ENCODE results near the gene NKX2-2. TPM values are rescaled to one million over a fixed set of nuclear protein-coding genes. Genes with fewer than 3 reads are reported as not detected.
A peak's percentile ranks its signal among the peaks of the same experiment; 100 is the strongest.

The NKX2-2 gene
- total RNA-seq (2014; rRNA removed; shearing (Covaris generic); ENCODE audit: low replicate concordance) = 3.1 and 8.1 TPM in 2 replicates

GRCh38 chr20:21513881-21514540, at the start of gene NKX2-2:
Gene NKX2-2 (minus strand): TSS chr20:21514064. CDS start chr20:21513669, 395 bp downstream.
- peak; percentile 64 for DNase-seq
- H3K36me3 ChIP-seq = no peaks in the 10 kb centered on the region
- H3K9me3 ChIP-seq = no peaks in the 10 kb centered on the region
- no peaks in the 10 kb centered on the region for H3K27me3 ChIP-seq
- peak within 1 kb of the TSS; percentile 59 for H3K4me3 ChIP-seq

- no peak overlapping the region for H3K4me3 ChIP-seq
- H3K27me3 ChIP-seq = no peaks in the 10 kb centered on the region
- no peak for DNase-seq
- no peaks in the 10 kb centered on the region for H3K36me3 ChIP-seq
- no peaks in the 10 kb centered on the region for H3K9me3 ChIP-seq
Observed at GRCh38 chr20:21562656-21563055, 48.8 kb upstream of the NKX2-2 start.

GRCh38 chr20:21559305-21559704, 45.4 kb upstream of the NKX2-2 start:
- H3K36me3 ChIP-seq = no peaks in the 10 kb centered on the region
- H3K27me3 ChIP-seq = no peaks in the 10 kb centered on the region
- no peak for DNase-seq
- no peaks in the 10 kb centered on the region for H3K9me3 ChIP-seq
- no peak overlapping the region for H3K4me3 ChIP-seq

GRCh38 chr20:21557241-21558020, 43.6 kb upstream of the NKX2-2 start:
- Histone ChIP-seq H3K4me3 (no peak overlapping the region), H3K36me3 (no peaks in the 10 kb centered on the region), H3K9me3 (no peaks in the 10 kb centered on the region), H3K27me3 (no peaks in the 10 kb centered on the region)
- no peak for DNase-seq

GRCh38 chr20:21556398-21556797, 42.5 kb upstream of the NKX2-2 start:
- DNase-seq = no peak
- no peak overlapping the region for H3K4me3 ChIP-seq
- no peaks in the 10 kb centered on the region for H3K36me3 ChIP-seq

DNA sequence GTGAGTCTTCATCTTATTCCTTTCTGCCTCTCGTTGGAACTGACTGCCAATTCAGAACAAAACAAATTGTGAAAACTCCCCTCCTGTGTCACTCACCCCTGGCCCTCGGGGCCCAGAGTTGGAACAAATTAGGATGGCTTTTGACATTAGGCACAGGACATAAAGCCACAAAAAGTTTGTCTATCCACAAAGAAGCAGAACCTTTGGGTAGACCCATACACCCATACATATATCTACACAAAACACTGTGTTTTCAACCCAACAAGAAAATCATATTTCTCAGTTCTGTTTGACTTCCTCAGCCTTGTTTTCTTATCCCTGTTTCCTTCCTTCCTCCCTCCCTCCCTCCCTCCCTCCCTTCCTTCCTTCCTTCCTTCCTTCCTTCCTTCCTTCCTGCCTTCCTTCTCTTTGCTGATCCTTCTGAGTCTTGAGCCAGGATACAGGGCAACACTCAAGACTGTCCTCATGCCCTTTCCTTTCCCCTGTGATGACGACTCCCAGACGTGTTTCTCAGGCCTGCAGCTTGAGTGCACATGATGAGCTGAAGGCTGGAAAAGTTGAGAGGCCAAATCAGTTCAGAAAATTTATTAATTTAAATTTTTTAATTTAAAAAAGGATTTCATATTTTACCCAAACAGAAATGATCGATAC, 41.7 kb upstream of the NKX2-2 start:
- Histone ChIP-seq H3K9me3 (no peaks in the 10 kb centered on the region), H3K27me3 (no peaks in the 10 kb centered on the region), H3K4me3 (no peak overlapping the region), H3K36me3 (no peaks in the 10 kb centered on the region)
- DNase-seq = no peak

More at GRCh38 chr20:21556398-21556797, 42.5 kb upstream of the NKX2-2 start:
- no peaks in the 10 kb centered on the region for H3K9me3 ChIP-seq
- no peaks in the 10 kb centered on the region for H3K27me3 ChIP-seq

GRCh38 chr20:21554985-21555384, 41.1 kb upstream of the NKX2-2 start:
- Histone ChIP-seq H3K4me3 (no peak overlapping the region), H3K9me3 (no peaks in the 10 kb centered on the region), H3K27me3 (no peaks in the 10 kb centered on the region), H3K36me3 (no peaks in the 10 kb centered on the region)
- no peak for DNase-seq

GRCh38 chr20:21554376-21554890, 40.6 kb upstream of the NKX2-2 start:
- DNase-seq = no peak
- Histone ChIP-seq H3K27me3 (no peaks in the 10 kb centered on the region), H3K36me3 (no peaks in the 10 kb centered on the region), H3K4me3 (no peak overlapping the region), H3K9me3 (no peaks in the 10 kb centered on the region)

- H3K27me3 ChIP-seq = no peaks in the 10 kb centered on the region
- no peaks in the 10 kb centered on the region for H3K9me3 ChIP-seq
- no peak for DNase-seq
- no peak overlapping the region for H3K4me3 ChIP-seq
- H3K36me3 ChIP-seq = no peaks in the 10 kb centered on the region
Observed at GRCh38 chr20:21550587-21550986, 36.7 kb upstream of the NKX2-2 start.

- no peak overlapping the region for H3K4me3 ChIP-seq
- no peak for DNase-seq
- no peaks in the 10 kb centered on the region for H3K9me3 ChIP-seq
- no peaks in the 10 kb centered on the region for H3K36me3 ChIP-seq
- H3K27me3 ChIP-seq = no peaks in the 10 kb centered on the region
Observed at GRCh38 chr20:21548390-21549035, 34.6 kb upstream of the NKX2-2 start.

GRCh38 chr20:21546355-21546754, 32.5 kb upstream of the NKX2-2 start:
- DNase-seq = no peak
- Histone ChIP-seq H3K4me3 (no peak overlapping the region), H3K36me3 (no peaks in the 10 kb centered on the region), H3K27me3 (no peaks in the 10 kb centered on the region), H3K9me3 (no peaks in the 10 kb centered on the region)

GRCh38 chr20:21539512-21539911, 25.6 kb upstream of the NKX2-2 start:
- Histone ChIP-seq H3K4me3 (no peak overlapping the region), H3K27me3 (no peaks in the 10 kb centered on the region), H3K9me3 (no peaks in the 10 kb centered on the region), H3K36me3 (no peaks in the 10 kb centered on the region)
- no peak for DNase-seq

DNA sequence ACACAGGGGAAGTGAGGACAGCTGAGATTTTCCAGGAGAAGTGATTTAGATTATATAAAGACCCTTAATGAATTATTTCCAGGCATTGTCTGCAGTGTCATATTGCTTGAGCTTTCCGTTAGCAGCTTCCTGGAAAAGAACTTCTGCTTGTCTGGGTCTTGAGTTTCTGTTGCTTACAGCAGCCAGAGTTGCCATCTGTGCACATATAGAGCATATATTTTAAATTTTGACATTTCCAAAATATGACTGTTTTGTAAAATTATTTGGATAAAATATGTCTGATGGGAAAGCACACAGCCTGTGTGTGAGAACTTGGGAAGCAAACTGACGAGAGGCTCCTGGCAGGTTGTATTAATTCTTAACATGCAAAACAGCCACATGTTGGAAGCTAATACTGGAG, 21.0 kb upstream of the NKX2-2 start:
- DNase-seq = no peak
- Histone ChIP-seq H3K36me3 (no peaks in the 10 kb centered on the region), H3K4me3 (no peak overlapping the region), H3K27me3 (no peaks in the 10 kb centered on the region), H3K9me3 (no peaks in the 10 kb centered on the region)

DNA sequence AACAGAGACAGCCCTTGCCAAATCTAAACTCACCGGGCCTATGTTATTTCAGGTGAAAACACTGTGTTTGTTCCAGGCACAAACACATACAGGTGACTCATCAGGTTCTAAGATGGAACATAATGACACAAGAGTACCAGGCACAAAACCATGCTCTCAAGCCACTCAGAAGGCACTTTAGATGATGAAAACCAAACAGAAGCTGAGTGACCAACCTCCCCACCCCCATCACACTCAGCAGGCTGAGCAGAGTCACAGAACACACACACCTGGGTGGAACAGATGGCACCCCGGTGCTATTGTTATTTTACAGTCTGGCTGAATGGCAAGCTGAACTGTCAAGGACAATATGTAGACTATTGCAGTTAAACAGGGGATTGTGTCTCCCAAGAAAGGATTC, 20.6 kb upstream of the NKX2-2 start:
- H3K36me3 ChIP-seq = no peaks in the 10 kb centered on the region
- no peak for DNase-seq
- H3K4me3 ChIP-seq = no peak overlapping the region
- H3K27me3 ChIP-seq = no peaks in the 10 kb centered on the region
- H3K9me3 ChIP-seq = no peaks in the 10 kb centered on the region

DNA sequence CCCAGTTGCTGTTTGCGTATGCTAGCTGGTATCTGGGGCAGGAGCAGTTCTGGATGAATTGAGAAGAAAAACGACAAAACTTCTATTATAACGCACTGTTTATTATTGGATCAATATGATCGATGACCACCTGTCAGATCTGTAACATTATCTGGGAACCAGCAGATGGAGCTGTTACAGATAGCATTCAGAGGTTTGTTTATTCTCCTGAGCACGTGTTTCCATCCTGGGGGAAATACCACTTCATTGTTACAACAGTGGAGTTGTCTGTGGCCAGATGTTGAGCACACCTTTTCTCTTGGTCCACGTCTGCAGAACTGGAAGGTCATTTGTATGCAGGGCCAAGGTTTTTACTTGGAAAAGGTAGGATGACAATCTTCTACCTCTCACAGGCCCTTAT, 16.0 kb upstream of the NKX2-2 start:
- Histone ChIP-seq H3K27me3 (no peaks in the 10 kb centered on the region), H3K36me3 (no peaks in the 10 kb centered on the region), H3K4me3 (no peak overlapping the region), H3K9me3 (no peaks in the 10 kb centered on the region)
- DNase-seq = no peak

DNA sequence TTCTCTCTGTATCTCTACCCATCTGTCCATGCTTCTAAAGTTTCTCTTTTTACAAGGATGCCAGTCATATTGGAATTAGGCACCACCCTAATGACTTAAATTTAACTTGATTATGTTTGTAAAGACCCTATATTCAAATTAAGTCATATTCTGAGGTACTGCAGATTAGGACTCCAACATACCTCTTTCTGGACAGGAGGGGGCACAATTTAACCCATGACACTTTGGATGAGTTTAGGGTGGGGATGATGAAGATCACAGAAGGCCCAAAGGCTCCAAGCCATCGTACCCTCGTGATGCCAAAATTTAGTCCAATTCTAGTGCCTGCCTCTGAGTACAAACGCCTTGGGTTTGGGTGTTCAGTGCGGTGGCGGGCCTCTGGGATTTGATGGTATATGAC, 15.0 kb upstream of the NKX2-2 start:
- H3K36me3 ChIP-seq = no peaks in the 10 kb centered on the region
- no peaks in the 10 kb centered on the region for H3K9me3 ChIP-seq
- no peak for DNase-seq
- H3K27me3 ChIP-seq = no peaks in the 10 kb centered on the region
- no peak overlapping the region for H3K4me3 ChIP-seq

- Histone ChIP-seq H3K36me3 (no peaks in the 10 kb centered on the region), H3K9me3 (no peaks in the 10 kb centered on the region), H3K4me3 (no peak overlapping the region), H3K27me3 (peaks cover 4% of the 10 kb centered on the region; the same call in 1 of the 2 replicates)
- DNase-seq = no peak
Observed at GRCh38 chr20:21527908-21528307, 14.0 kb upstream of the NKX2-2 start.
